ENCODE data around the gene AGFG1. TPM values are rescaled to one million over a fixed set of nuclear protein-coding genes. Genes with fewer than 3 reads are reported as not detected.
"Not testable (repeated sequence)": the region's sequence is repeated elsewhere in the genome, so short reads cannot be mapped to it uniquely, and the experiment has no call there.

The AGFG1 gene
- total and polyA plus RNA-seq, 11 donors = 12.0 to 92.1 (median 60.0) TPM

DNA sequence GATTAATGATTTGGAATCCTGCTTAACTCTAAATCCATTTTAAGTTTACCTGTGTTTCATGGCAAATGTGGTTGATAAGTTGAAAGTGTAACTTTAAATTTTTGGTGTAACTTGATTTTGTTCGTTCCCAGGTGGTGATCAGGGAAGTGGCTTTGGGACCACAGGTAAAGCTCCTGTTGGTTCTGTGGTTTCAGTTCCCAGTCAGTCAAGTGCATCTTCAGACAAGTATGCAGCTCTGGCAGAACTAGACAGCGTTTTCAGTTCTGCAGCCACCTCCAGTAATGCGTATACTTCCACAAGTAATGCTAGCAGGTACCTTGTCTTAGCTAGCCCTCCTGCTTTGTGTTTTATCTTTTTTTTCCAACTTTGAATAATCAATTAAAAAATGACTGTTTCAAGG is 62.8 kb downstream of the AGFG1 start:
- TF ChIP-seq, protein P1, sequence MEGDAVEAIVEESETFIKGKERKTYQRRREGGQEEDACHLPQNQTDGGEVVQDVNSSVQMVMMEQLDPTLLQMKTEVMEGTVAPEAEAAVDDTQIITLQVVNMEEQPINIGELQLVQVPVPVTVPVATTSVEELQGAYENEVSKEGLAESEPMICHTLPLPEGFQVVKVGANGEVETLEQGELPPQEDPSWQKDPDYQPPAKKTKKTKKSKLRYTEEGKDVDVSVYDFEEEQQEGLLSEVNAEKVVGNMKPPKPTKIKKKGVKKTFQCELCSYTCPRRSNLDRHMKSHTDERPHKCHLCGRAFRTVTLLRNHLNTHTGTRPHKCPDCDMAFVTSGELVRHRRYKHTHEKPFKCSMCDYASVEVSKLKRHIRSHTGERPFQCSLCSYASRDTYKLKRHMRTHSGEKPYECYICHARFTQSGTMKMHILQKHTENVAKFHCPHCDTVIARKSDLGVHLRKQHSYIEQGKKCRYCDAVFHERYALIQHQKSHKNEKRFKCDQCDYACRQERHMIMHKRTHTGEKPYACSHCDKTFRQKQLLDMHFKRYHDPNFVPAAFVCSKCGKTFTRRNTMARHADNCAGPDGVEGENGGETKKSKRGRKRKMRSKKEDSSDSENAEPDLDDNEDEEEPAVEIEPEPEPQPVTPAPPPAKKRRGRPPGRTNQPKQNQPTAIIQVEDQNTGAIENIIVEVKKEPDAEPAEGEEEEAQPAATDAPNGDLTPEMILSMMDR (IDR thresholded peaks at IDR 0.05) = no peak
- no peak for TF ChIP-seq POLR2A (IDR thresholded peaks at IDR 0.05)
- Histone ChIP-seq H3K9me3 (no peaks in the 10 kb centered on the region), H3K4me3 (no peak overlapping the region), H3K4me1 (no peaks in the 10 kb centered on the region), H3K36me3 (peaks cover 0 to 97% (median 89%) of the 10 kb centered on the region in 9 donors), H3K27ac (no peak overlapping the region), H3K27me3 (no peaks in the 10 kb centered on the region)
- WGBS, 4 donors = 91 to 96% (median 94%) methylated on average over 3 of the region's 3 CpGs
- ATAC-seq = no peak
- intact Hi-C loops (cut with DNase I) = no loop called here
- no peak for DNase-seq

DNA sequence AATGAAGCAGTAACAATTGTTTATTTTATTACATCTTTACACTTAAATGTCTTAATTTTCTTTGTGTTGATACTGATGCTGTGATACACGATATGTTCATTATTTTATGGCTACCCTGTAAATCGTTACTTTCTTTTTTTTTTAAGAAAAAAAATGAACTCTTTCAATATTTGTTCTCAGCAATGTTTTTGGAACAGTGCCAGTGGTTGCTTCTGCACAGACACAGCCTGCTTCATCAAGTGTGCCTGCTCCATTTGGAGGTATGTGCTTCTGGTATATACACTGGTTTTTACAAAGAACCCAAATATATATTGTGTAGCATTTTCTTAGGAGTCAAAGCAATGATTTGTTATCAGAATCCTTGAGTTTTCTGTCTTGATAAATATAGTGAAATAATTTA is 64.5 kb downstream of the AGFG1 start:
- TF ChIP-seq, protein P1 (IDR thresholded peaks at IDR 0.05) = no peak
- no peak for TF ChIP-seq POLR2A (IDR thresholded peaks at IDR 0.05)
- 65 to 78% (median 67%) methylated on average over 2 of the region's 2 CpGs for WGBS, 4 donors
- intact Hi-C loops (cut with DNase I) = no loop called here
- Histone ChIP-seq H3K9me3 (peaks cover 0 to 15% (median 3%) of the 10 kb centered on the region in 12 donors), H3K27ac (no peak overlapping the region), H3K36me3 (peaks cover 0 to 96% (median 92%) of the 10 kb centered on the region in 9 donors), H3K27me3 (no peaks in the 10 kb centered on the region), H3K4me1 (no peaks in the 10 kb centered on the region), H3K4me3 (no peak overlapping the region)
- DNase-seq = no peak
- ATAC-seq = no peak

DNA sequence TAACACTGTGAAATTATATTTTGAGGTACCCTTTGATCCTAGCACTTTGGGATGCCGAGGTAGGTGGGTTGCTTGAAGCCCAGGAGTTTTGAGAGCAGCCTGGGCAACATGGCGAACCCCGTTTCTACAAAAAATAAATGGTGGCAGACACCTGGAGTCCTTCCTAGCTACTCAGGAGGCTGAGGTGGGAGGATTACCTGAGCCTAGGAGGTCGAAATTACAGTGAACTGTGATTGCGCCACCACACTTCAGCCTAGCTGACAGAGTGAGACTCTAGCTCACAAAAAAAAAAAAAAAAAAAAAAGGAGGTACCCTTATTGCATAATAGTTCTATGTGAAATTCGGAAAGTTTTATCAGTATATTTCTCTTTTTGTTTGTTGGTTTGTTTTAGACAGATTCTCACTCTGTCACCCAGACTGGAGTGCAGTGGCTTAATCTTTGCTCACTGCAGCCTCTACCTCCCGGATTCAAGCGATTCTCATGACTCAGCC is 67.6 kb downstream of the AGFG1 start:
- no peak overlapping the region for H3K27ac ChIP-seq
- peaks cover 0 to 24% (median 3%) of the 10 kb centered on the region in 12 donors for H3K9me3 ChIP-seq
- DNase-seq (no peak), ATAC-seq (no peak)
- intact Hi-C loops (cut with DNase I) = no loop called here
- no peaks in the 10 kb centered on the region for H3K27me3 ChIP-seq
- H3K4me1 ChIP-seq = no peaks in the 10 kb centered on the region
- H3K4me3 ChIP-seq = no peak overlapping the region
- 95 to 98% (median 97%) methylated on average over 8 of the region's 8 CpGs for WGBS, 4 donors
- peaks cover 0 to 78% (median 66%) of the 10 kb centered on the region in 9 donors for H3K36me3 ChIP-seq
- TF ChIP-seq, protein P1 (IDR thresholded peaks at IDR 0.05) = no peak
- no peak for TF ChIP-seq POLR2A (IDR thresholded peaks at IDR 0.05)

DNA sequence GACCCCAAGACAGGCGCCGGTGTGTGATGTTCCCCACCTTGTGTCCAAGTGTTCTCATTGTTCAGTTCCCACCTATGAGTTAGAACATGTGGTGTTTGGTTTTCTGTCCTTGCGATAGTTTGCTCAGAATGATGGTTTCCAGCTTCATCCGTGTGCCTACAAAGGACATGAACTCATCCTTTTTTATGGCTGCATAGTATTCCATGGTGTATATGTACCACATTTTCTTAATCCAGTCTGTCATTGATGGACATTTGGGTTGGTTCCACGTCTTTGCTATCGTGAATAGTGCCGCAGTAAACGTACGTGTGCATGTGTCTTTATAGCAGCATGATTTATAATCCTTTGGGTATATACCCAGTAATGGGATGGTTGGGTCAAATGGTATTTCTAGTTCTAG is 68.4 kb downstream of the AGFG1 start:
- WGBS, 4 donors = 93 to 98% (median 97%) methylated on average over 9 of the region's 9 CpGs
- H3K4me1 ChIP-seq; H3K27me3 ChIP-seq; H3K4me3 ChIP-seq; DNase-seq; ATAC-seq; H3K27ac ChIP-seq; intact Hi-C loops (cut with DNase I): not testable (repeated sequence)
- H3K36me3 ChIP-seq = peaks cover 0 to 78% (median 59%) of the 10 kb centered on the region in 9 donors
- H3K9me3 ChIP-seq = peaks cover 0 to 24% (median 3%) of the 10 kb centered on the region in 12 donors

DNA sequence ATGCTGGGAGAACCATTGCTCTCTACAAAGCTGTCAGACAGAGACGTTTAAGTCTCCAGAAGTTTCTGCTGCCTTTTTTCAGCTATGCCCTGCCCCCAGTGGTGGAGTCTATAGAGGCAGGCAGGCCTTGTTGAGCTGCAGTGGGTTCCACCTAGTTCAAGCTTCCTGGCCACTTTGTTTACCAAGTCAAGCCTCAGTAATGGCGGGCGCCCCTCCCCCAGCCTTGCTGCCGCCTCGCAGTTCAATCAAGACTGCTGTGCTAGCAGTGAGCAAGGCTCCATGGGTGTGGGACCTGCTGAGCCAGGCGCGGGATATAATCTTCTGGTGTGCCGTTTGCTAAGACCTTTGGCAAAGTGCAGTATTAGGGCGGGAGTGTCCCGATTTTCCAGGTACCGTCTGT is 74.0 kb downstream of the AGFG1 start:
- Histone ChIP-seq H3K9me3 (peaks cover 0 to 13% (median 2%) of the 10 kb centered on the region in 12 donors), H3K27ac (no peak overlapping the region), H3K36me3 (peaks cover 0 to 72% (median 52%) of the 10 kb centered on the region in 9 donors), H3K4me1 (no peaks in the 10 kb centered on the region), H3K27me3 (no peaks in the 10 kb centered on the region), H3K4me3 (no peak overlapping the region)
- peak in 2 of 5 donors; percentile 21 to 34 for DNase-seq
- no peak for ATAC-seq
- TF ChIP-seq, protein P1 (IDR thresholded peaks at IDR 0.05) = no peak
- no peak for TF ChIP-seq POLR2A (IDR thresholded peaks at IDR 0.05)
- intact Hi-C loops (cut with DNase I) = no loop called here
- 92 to 97% (median 95%) methylated on average over 7 to 11 of the region's 11 CpGs for WGBS, 4 donors

Measured in heart left ventricle (tissue), 16 donors.